ENCODE measurements around the gene ZMYND8. TPM values are rescaled to one million over a fixed set of nuclear protein-coding genes. Genes with fewer than 3 reads are reported as not detected.
A peak's percentile ranks its signal among the peaks of the same experiment; 100 is the strongest.

The ZMYND8 gene
- total and polyA plus RNA-seq, 4 donors: 14.2 to 46.4 (median 30.1) TPM

GRCh38 chr20:47273591-47274235 lies 82.8 kb downstream of the ZMYND8 start:
- TF ChIP-seq CTCF (IDR thresholded peaks at IDR 0.05; ENCODE audit: control extremely low read depth, extremely low read depth): no peak
- peaks cover 8 to 40% (median 22%) of the 10 kb centered on the region in 4 donors for H3K36me3 ChIP-seq (ENCODE audit: control insufficient read depth in 4 of 4, insufficient read depth in 4 of 4, low read length in 4 of 4)
- H3K27ac ChIP-seq (ENCODE audit: low read depth in 1 of 2, low read length in 1 of 2): peak overlapping the region; percentile 67 to 98
- peaks cover 2 to 20% (median 10%) of the 10 kb centered on the region in 5 donors for H3K4me1 ChIP-seq (ENCODE audit: control insufficient read depth in 5 of 5, insufficient read depth in 5 of 5, low read length in 5 of 5)
- DNase-seq: no peak
- no peaks in the 10 kb centered on the region for H3K27me3 ChIP-seq (ENCODE audit: control insufficient read depth in 3 of 3, insufficient read depth in 3 of 3, low read length in 2 of 3)
- H3K4me3 ChIP-seq: no peak overlapping the region
- 93 to 97% methylated on average over 2 of the region's 2 CpGs for WGBS, 2 donors
- H3K9me3 ChIP-seq (ENCODE audit: control insufficient read depth in 4 of 4, insufficient read depth in 3 of 4, low read length in 3 of 4): no peaks in the 10 kb centered on the region
- H3K9ac ChIP-seq (ENCODE audit: insufficient read depth in 1 of 2, low read length in 2 of 2): no peak overlapping the region
- ATAC-seq (ENCODE audit: insufficient read depth, low FRiP score): no peak

- H3K27me3 ChIP-seq (ENCODE audit: control insufficient read depth in 3 of 3, insufficient read depth in 3 of 3, low read length in 2 of 3): no peaks in the 10 kb centered on the region
- ATAC-seq (ENCODE audit: insufficient read depth, low FRiP score) (peak; percentile 53), DNase-seq (peak; percentile 38 to 80 (median 77))
- H3K9me3 ChIP-seq (ENCODE audit: control insufficient read depth in 4 of 4, insufficient read depth in 3 of 4, low read length in 3 of 4): no peaks in the 10 kb centered on the region
- peaks cover 8 to 36% (median 19%) of the 10 kb centered on the region in 4 donors for H3K36me3 ChIP-seq (ENCODE audit: control insufficient read depth in 4 of 4, insufficient read depth in 4 of 4, low read length in 4 of 4)
- TF ChIP-seq CTCF (IDR thresholded peaks at IDR 0.05; ENCODE audit: control extremely low read depth, extremely low read depth): peak; percentile 97
- H3K4me3 ChIP-seq: no peak overlapping the region
- 90 to 92% methylated on average over 8 of the region's 8 CpGs for WGBS, 2 donors
- peaks cover 0 to 20% (median 10%) of the 10 kb centered on the region in 5 donors for H3K4me1 ChIP-seq (ENCODE audit: control insufficient read depth in 5 of 5, insufficient read depth in 5 of 5, low read length in 5 of 5)
- H3K9ac ChIP-seq (ENCODE audit: insufficient read depth in 1 of 2, low read length in 2 of 2): peak overlapping the region in 1 of 2 donors; percentile 20
- H3K27ac ChIP-seq (ENCODE audit: low read depth in 1 of 2, low read length in 1 of 2): peak overlapping the region in 1 of 2 donors; percentile 98
Measured at GRCh38 chr20:47272893-47273590, 83.5 kb downstream of the ZMYND8 start.

- no peak for ATAC-seq (ENCODE audit: insufficient read depth, low FRiP score)
Measured at GRCh38 chr20:47271046-47271615, 85.4 kb downstream of the ZMYND8 start.

More at GRCh38 chr20:47271046-47271615, 85.4 kb downstream of the ZMYND8 start:
- no peak for TF ChIP-seq CTCF (IDR thresholded peaks at IDR 0.05; ENCODE audit: control extremely low read depth, extremely low read depth)
- no peak for DNase-seq
- H3K9me3 ChIP-seq (ENCODE audit: control insufficient read depth in 4 of 4, insufficient read depth in 3 of 4, low read length in 3 of 4): no peaks in the 10 kb centered on the region
- H3K27me3 ChIP-seq (ENCODE audit: control insufficient read depth in 3 of 3, insufficient read depth in 3 of 3, low read length in 2 of 3): no peaks in the 10 kb centered on the region
- H3K4me3 ChIP-seq: no peak overlapping the region
- H3K9ac ChIP-seq (ENCODE audit: insufficient read depth in 1 of 2, low read length in 2 of 2): no peak overlapping the region
- H3K36me3 ChIP-seq (ENCODE audit: control insufficient read depth in 4 of 4, insufficient read depth in 4 of 4, low read length in 4 of 4): peaks cover 8 to 40% (median 19%) of the 10 kb centered on the region in 4 donors
- H3K4me1 ChIP-seq (ENCODE audit: control insufficient read depth in 5 of 5, insufficient read depth in 5 of 5, low read length in 5 of 5): peaks cover 0 to 18% (median 6%) of the 10 kb centered on the region in 5 donors
- 89 to 91% methylated on average over 7 of the region's 7 CpGs for WGBS, 2 donors
- H3K27ac ChIP-seq (ENCODE audit: low read depth in 1 of 2, low read length in 1 of 2): no peak overlapping the region
